Brain pericyte (primary cell): Measurements from ENCODE around the gene TOM1L2.

ENCODE experiments used
- DNase-seq: peaks from one replicate; pipeline ENCODE4 v3.0.0-alpha.2; 2012; ENCODE audit warnings: low read depth, low spot score

Gene TOM1L2

GRCh38 chr17:17876959-17877528, 95.2 kb downstream of the TOM1L2 start:
- DNase-seq, result no peak

- no peak for DNase-seq
These were observed 97.7 kb downstream of the TOM1L2 start for GRCh38 chr17:17874478-17874877.

GRCh38 chr17:17873450-17873991, 98.7 kb downstream of the TOM1L2 start:
- DNase-seq, result no peak

- no peak for DNase-seq
These were observed 99.5 kb downstream of the TOM1L2 start for GRCh38 chr17:17872547-17873345.

GRCh38 chr17:17871913-17872312, 100.3 kb downstream of the TOM1L2 start:
- DNase-seq, result no peak

- DNase-seq, result no peak
These were observed 102.0 kb downstream of the TOM1L2 start for GRCh38 chr17:17870247-17870646.

GRCh38 chr17:17868641-17869522, 103.3 kb downstream of the TOM1L2 start:
- no peak for DNase-seq

- DNase-seq, result no peak
These were observed 105.3 kb downstream of the TOM1L2 start for GRCh38 chr17:17866897-17867296.

- DNase-seq, result no peak
These were observed 105.8 kb downstream of the TOM1L2 start for GRCh38 chr17:17866425-17866824.

GRCh38 chr17:17865035-17865434, 107.2 kb downstream of the TOM1L2 start:
- DNase-seq, result no peak

GRCh38 chr17:17860766-17861107, 111.5 kb downstream of the TOM1L2 start:
- no peak for DNase-seq

GRCh38 chr17:17859909-17860765, 112.1 kb downstream of the TOM1L2 start:
- no peak for DNase-seq

- DNase-seq, result no peak
These were observed 114.7 kb downstream of the TOM1L2 start for GRCh38 chr17:17857496-17857895.

GRCh38 chr17:17856386-17856785, 115.8 kb downstream of the TOM1L2 start:
- DNase-seq, result no peak

GRCh38 chr17:17855976-17856375, 116.2 kb downstream of the TOM1L2 start:
- DNase-seq, result no peak

- no peak for DNase-seq
These were observed 118.3 kb downstream of the TOM1L2 start for GRCh38 chr17:17853811-17854447.

GRCh38 chr17:17852930-17853329, 119.3 kb downstream of the TOM1L2 start:
- no peak for DNase-seq

- no peak for DNase-seq
These were observed 120.8 kb downstream of the TOM1L2 start for GRCh38 chr17:17851103-17852002.

- DNase-seq, result peak; percentile 60
These were observed 122.3 kb downstream of the TOM1L2 start for GRCh38 chr17:17849845-17850373.
